Astrocyte of the cerebellum (primary cell): ENCODE results near the gene SV2C.

ENCODE experiments used
- DNase-seq: peaks from one replicate; pipeline ENCODE4 v3.0.0-alpha.2; 2011; ENCODE audit warnings: low read depth
- H3K4me3 ChIP-seq: 2 replicates; pipeline ENCODE4 v1.5.1; 2011; ENCODE audit warnings: mild to moderate bottlenecking, low read depth, low read length, moderate library complexity
- CTCF ChIP-seq: IDR thresholded peaks from 2 replicates; pipeline ENCODE4 v1.5.1; 2012; ENCODE audit warnings: low read length, low read depth, moderate library complexity, mild to moderate bottlenecking; ENCODE audit errors: missing control alignments
- in situ Hi-C: cut with HindIII; loops from 2 replicates; pipeline ENCODE4 v1.10.0; 2017; ENCODE audit warnings: low sequenced_read_pairs

The SV2C gene

DNA sequence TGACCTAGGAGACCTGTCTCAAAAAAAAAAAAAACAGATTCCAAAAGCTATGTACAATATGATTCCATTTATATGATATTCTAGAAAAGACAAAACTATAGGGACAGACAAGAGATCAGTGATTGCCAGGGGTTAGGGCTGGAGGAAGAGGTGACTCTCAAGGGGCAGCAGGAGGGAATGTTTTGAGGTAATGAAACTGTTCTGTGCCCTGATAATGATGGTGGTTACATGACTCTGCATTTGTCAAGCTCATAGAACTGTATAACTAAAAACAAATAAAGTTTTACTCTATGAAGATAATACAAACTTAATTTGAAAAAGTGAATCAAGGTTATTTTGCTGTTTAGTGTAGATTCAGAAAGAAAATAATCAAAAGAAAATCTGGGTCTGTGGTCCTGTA is 194.6 kb downstream of the SV2C start:
- no peak overlapping the region for H3K4me3 ChIP-seq
- DNase-seq, result no peak
- no peak for TF ChIP-seq CTCF
- in situ Hi-C loops, result no loop called here

GRCh38 chr5:76278261-76278789 is 195.1 kb downstream of the SV2C start:
- no peak overlapping the region for H3K4me3 ChIP-seq
- in situ Hi-C loops, result no loop called here
- no peak for DNase-seq
- TF ChIP-seq CTCF, result no peak

DNA sequence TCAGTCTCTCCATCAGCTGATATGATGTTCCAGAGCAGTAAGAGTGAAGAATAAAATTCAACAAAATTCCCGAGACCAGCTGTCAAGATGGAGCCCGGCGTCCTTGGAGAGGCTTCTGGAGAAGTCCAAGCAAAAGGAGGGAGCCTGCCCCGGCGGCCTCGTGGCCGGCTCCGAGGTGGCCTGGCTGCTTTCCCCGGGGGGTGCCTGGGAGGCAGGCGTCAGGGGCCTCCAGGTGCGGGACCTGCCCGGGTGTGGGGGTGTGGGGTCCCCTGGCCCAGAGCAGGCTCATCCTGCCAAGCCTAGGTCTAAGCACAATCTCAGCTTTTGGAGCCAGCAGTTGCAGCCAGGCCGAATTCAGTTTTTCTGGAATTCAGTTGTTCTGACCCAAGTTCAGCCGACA is 197.3 kb downstream of the SV2C start:
- in situ Hi-C loops, result no loop called here
- H3K4me3 ChIP-seq, result no peak overlapping the region
- DNase-seq, result no peak
- no peak for TF ChIP-seq CTCF

DNA sequence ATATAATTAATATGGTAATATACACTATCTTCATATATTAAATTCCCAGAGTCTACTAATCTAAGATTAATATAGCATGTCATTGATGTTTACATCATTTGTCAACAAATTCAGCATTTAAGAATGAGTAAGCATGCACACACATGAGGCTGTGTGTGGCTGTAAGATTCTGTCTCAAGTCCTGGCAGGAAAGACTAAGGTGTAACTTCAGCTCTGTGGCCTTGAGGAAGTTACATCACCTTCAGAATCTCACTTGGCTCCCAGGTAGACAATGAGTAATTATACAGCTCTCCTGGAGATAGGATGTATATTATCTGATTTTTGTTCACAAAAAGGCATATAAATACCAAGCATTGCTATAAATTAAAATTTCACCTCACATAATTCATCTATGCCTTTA is 200.5 kb downstream of the SV2C start:
- no peak for DNase-seq
- no peak overlapping the region for H3K4me3 ChIP-seq
- in situ Hi-C loops, result no loop called here
- TF ChIP-seq CTCF, result no peak

DNA sequence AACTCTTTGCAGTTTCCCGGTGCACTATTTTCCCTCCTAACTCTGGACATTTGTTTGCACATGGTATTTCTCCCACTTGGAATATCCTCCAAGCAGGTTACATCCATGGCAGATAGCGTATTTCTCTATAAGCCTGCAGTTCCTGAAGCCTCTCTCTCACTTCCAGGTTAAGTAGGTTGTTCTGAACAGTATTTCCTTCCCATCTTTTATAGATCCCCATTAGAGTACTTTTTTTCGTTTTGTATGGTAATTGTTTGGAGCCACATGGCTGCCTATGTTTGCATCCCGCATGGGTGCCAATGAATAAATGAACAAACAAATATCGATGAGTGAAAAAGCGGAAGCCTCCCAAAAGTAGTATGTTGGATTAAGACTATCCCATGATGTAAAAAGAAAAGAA is 206.5 kb downstream of the SV2C start:
- no peak overlapping the region for H3K4me3 ChIP-seq
- in situ Hi-C loops, result no loop called here

GRCh38 chr5:76290321-76290757 is 207.2 kb downstream of the SV2C start:
- in situ Hi-C loops, result no loop called here
- no peak for DNase-seq
- no peak overlapping the region for H3K4me3 ChIP-seq
- no peak for TF ChIP-seq CTCF

More for the DNA sequence above, 206.5 kb downstream of the SV2C start:
- DNase-seq, result no peak
- no peak for TF ChIP-seq CTCF
